ENCODE measurements around the gene PNMA8B. TPM values are rescaled to one million over a fixed set of nuclear protein-coding genes. Genes with fewer than 3 reads are reported as not detected.

PNMA8B gene
- total RNA-seq, 1 donor from 2014 or later = 0.76 TPM

- H3K4me1 Mint-ChIP-seq (ENCODE audit: low read depth, unreplicated experiment) = peaks cover 6% of the 10 kb centered on the region
- H3K27me3 Mint-ChIP-seq (ENCODE audit: unreplicated experiment) = peaks cover 21% of the 10 kb centered on the region
- TF ChIP-seq, protein P1, sequence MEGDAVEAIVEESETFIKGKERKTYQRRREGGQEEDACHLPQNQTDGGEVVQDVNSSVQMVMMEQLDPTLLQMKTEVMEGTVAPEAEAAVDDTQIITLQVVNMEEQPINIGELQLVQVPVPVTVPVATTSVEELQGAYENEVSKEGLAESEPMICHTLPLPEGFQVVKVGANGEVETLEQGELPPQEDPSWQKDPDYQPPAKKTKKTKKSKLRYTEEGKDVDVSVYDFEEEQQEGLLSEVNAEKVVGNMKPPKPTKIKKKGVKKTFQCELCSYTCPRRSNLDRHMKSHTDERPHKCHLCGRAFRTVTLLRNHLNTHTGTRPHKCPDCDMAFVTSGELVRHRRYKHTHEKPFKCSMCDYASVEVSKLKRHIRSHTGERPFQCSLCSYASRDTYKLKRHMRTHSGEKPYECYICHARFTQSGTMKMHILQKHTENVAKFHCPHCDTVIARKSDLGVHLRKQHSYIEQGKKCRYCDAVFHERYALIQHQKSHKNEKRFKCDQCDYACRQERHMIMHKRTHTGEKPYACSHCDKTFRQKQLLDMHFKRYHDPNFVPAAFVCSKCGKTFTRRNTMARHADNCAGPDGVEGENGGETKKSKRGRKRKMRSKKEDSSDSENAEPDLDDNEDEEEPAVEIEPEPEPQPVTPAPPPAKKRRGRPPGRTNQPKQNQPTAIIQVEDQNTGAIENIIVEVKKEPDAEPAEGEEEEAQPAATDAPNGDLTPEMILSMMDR (IDR thresholded peaks at IDR 0.05; ENCODE audit: partially characterized antibody, unreplicated experiment) = no peak
- peaks cover 9% of the 10 kb centered on the region for H3K9me3 Mint-ChIP-seq (ENCODE audit: unreplicated experiment)
- no peaks in the 10 kb centered on the region for H3K36me3 Mint-ChIP-seq (ENCODE audit: unreplicated experiment)
- no peak overlapping the region for H3K27ac Mint-ChIP-seq (ENCODE audit: unreplicated experiment)
- no peak overlapping the region for H3K4me3 Mint-ChIP-seq (ENCODE audit: unreplicated experiment)
- DNase-seq = no peak
Measured at GRCh38 chr19:46486358-46486757, 9.3 kb downstream of the PNMA8B start.

- no peak overlapping the region for H3K4me3 Mint-ChIP-seq (ENCODE audit: unreplicated experiment)
Measured at GRCh38 chr19:46484656-46485055, 11.0 kb downstream of the PNMA8B start.

GRCh38 chr19:46482631-46483030 is 13.0 kb downstream of the PNMA8B start:
- Mint-ChIP-seq H3K27ac (ENCODE audit: unreplicated experiment) (no peak overlapping the region), H3K4me1 (ENCODE audit: low read depth, unreplicated experiment) (peaks cover 18% of the 10 kb centered on the region), H3K4me3 (ENCODE audit: unreplicated experiment) (no peak overlapping the region), H3K36me3 (ENCODE audit: unreplicated experiment) (no peaks in the 10 kb centered on the region), H3K9me3 (ENCODE audit: unreplicated experiment) (peaks cover 2% of the 10 kb centered on the region), H3K27me3 (ENCODE audit: unreplicated experiment) (no peaks in the 10 kb centered on the region)
- no peak for DNase-seq
- TF ChIP-seq, protein P1 (IDR thresholded peaks at IDR 0.05; ENCODE audit: partially characterized antibody, unreplicated experiment) = no peak

More at GRCh38 chr19:46484656-46485055, 11.0 kb downstream of the PNMA8B start:
- peaks cover 10% of the 10 kb centered on the region for H3K27me3 Mint-ChIP-seq (ENCODE audit: unreplicated experiment)
- no peaks in the 10 kb centered on the region for H3K36me3 Mint-ChIP-seq (ENCODE audit: unreplicated experiment)
- H3K9me3 Mint-ChIP-seq (ENCODE audit: unreplicated experiment) = peaks cover 2% of the 10 kb centered on the region
- TF ChIP-seq, protein P1 (IDR thresholded peaks at IDR 0.05; ENCODE audit: partially characterized antibody, unreplicated experiment) = no peak
- DNase-seq = no peak
- H3K4me1 Mint-ChIP-seq (ENCODE audit: low read depth, unreplicated experiment) = peaks cover 12% of the 10 kb centered on the region
- no peak overlapping the region for H3K27ac Mint-ChIP-seq (ENCODE audit: unreplicated experiment)

DNA sequence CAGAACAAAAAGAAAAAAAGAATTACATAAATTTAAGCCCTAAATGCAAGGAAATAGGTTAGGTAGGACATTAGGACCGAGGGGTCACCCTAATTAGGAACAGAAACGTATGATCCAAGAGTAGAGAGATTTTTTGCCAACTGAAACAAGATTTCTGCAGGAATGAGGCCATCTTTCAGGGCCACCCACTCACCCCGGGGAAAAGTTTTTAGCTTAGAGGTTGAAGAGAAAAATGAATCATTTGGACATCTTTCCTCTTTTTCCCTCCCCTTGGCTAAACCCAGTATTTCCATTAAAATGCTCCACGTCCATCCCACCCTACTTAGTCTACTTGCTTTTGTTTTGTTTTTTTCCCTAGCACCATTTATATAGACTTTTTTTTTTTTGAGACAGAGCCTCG is 13.7 kb downstream of the PNMA8B start:
- peaks cover 17% of the 10 kb centered on the region for H3K4me1 Mint-ChIP-seq (ENCODE audit: low read depth, unreplicated experiment)
- H3K36me3 Mint-ChIP-seq (ENCODE audit: unreplicated experiment) = no peaks in the 10 kb centered on the region
- TF ChIP-seq, protein P1 (IDR thresholded peaks at IDR 0.05; ENCODE audit: partially characterized antibody, unreplicated experiment) = no peak
- no peak overlapping the region for H3K4me3 Mint-ChIP-seq (ENCODE audit: unreplicated experiment)
- no peaks in the 10 kb centered on the region for H3K27me3 Mint-ChIP-seq (ENCODE audit: unreplicated experiment)
- peaks cover 2% of the 10 kb centered on the region for H3K9me3 Mint-ChIP-seq (ENCODE audit: unreplicated experiment)
- DNase-seq = no peak
- H3K27ac Mint-ChIP-seq (ENCODE audit: unreplicated experiment) = no peak overlapping the region

DNA sequence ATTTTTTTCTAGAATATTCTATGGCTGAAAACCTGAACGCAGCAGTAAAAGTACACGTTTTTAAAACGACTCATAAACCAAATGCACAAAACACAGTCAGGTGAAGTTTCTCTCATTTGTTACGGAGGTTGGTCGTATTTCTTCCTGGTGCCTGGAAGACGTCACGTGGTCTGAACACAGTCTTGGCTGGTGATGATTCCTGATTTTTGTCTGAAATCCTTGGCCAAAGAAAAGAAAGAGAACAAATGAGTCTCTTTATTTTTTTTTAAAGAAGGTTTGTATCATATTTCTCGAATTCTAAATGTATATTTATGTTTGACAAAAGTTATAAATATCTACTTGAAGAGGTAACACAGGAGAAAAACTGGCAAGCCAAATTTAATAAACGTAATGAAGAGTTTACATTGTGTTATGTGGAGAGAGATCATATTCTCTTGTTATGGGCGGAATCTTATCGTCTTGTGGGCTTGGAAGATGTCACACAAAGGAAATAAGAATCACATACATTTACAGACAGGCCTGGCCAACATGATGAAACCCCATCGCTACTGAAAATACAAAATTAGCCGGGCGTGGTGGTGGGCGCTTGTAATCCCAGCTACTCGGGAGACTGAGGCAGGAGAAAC is 14.3 kb downstream of the PNMA8B start:
- no peak for DNase-seq
- Mint-ChIP-seq H3K9me3 (ENCODE audit: unreplicated experiment) (peaks cover 2% of the 10 kb centered on the region), H3K36me3 (ENCODE audit: unreplicated experiment) (no peaks in the 10 kb centered on the region), H3K27ac (ENCODE audit: unreplicated experiment) (no peak overlapping the region), H3K4me1 (ENCODE audit: low read depth, unreplicated experiment) (peaks cover 15% of the 10 kb centered on the region), H3K27me3 (ENCODE audit: unreplicated experiment) (no peaks in the 10 kb centered on the region), H3K4me3 (ENCODE audit: unreplicated experiment) (no peak overlapping the region)
- TF ChIP-seq, protein P1 (IDR thresholded peaks at IDR 0.05; ENCODE audit: partially characterized antibody, unreplicated experiment) = no peak
